IMR-90 (cell line): Measurements from ENCODE around the gene CAMKMT.

Experiments
- MAFK ChIP-seq: IDR thresholded peaks from 2 replicates; pipeline ENCODE4 v1.6.1; 2012; ENCODE audit warnings: low read depth, low read length, improper control_type of control experiment
- POLR2A ChIP-seq: IDR thresholded peaks from 2 replicates; pipeline ENCODE4 v1.6.1; 2012; ENCODE audit warnings: mild to moderate bottlenecking, low read depth, low read length
- RAD21 ChIP-seq: IDR thresholded peaks from 2 replicates; pipeline ENCODE4 v1.6.1; 2012; ENCODE audit warnings: low read length, improper control_type of control experiment
- RCOR1 ChIP-seq: IDR thresholded peaks from 2 replicates; pipeline ENCODE4 v1.6.1; 2012; ENCODE audit warnings: mild to moderate bottlenecking, low read length, improper control_type of control experiment; ENCODE audit not compliant: insufficient replicate concordance
- SMC3 ChIP-seq: fragments of 150-350 bp; IDR thresholded peaks from 2 replicates; pipeline ENCODE4 v1.6.1; 2016; ENCODE audit warnings: low read depth, mild to moderate bottlenecking, antibody characterized with exemption, low read length, moderate library complexity
- USF2 ChIP-seq: fragments of 150-350 bp; IDR thresholded peaks from 2 replicates; pipeline ENCODE4 v1.6.1; 2017; ENCODE audit warnings: mild to moderate bottlenecking, antibody characterized with exemption, low read length, low read depth
- TF ChIP-seq, protein P1 (sequence below): conservative IDR thresholded peaks from 2 replicates; pipeline ENCODE4 v1.5.1; 2012; ENCODE audit warnings: mild to moderate bottlenecking, low read depth, low read length, improper control_type of control experiment

GRCh38 chr2:44744961-44745892 lies 383.5 kb downstream of the CAMKMT start:
- TF ChIP-seq, protein P1, sequence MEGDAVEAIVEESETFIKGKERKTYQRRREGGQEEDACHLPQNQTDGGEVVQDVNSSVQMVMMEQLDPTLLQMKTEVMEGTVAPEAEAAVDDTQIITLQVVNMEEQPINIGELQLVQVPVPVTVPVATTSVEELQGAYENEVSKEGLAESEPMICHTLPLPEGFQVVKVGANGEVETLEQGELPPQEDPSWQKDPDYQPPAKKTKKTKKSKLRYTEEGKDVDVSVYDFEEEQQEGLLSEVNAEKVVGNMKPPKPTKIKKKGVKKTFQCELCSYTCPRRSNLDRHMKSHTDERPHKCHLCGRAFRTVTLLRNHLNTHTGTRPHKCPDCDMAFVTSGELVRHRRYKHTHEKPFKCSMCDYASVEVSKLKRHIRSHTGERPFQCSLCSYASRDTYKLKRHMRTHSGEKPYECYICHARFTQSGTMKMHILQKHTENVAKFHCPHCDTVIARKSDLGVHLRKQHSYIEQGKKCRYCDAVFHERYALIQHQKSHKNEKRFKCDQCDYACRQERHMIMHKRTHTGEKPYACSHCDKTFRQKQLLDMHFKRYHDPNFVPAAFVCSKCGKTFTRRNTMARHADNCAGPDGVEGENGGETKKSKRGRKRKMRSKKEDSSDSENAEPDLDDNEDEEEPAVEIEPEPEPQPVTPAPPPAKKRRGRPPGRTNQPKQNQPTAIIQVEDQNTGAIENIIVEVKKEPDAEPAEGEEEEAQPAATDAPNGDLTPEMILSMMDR: no peak
- TF ChIP-seq POLR2A (no peak), RAD21 (no peak), USF2 (no peak), RCOR1 (no peak), SMC3 (no peak), MAFK (no peak)
